Mammary epithelial cell (primary cell): Measurements from ENCODE around the gene STK35.

Source experiments
- EZH2 ChIP-seq: IDR thresholded peaks from 2 replicates; pipeline ENCODE4 v1.6.1; 2012; ENCODE audit warnings: low read length, inconsistent platforms, borderline replicate concordance
- TF ChIP-seq, protein P1 (sequence below), 2 donors: IDR thresholded peaks in 1 of 2; conservative IDR thresholded peaks in 1 of 2; 2 replicates each; pipeline ENCODE4 v1.5.1; 2011 to 2012; ENCODE audit warnings: inconsistent platforms in 2 of 2, low read length in 2 of 2, mild to moderate bottlenecking in 2 of 2, control low read depth in 1 of 2, low read depth in 1 of 2; ENCODE audit not compliant: insufficient read depth in 1 of 2; ENCODE audit errors: extremely low read depth in 1 of 2

DNA sequence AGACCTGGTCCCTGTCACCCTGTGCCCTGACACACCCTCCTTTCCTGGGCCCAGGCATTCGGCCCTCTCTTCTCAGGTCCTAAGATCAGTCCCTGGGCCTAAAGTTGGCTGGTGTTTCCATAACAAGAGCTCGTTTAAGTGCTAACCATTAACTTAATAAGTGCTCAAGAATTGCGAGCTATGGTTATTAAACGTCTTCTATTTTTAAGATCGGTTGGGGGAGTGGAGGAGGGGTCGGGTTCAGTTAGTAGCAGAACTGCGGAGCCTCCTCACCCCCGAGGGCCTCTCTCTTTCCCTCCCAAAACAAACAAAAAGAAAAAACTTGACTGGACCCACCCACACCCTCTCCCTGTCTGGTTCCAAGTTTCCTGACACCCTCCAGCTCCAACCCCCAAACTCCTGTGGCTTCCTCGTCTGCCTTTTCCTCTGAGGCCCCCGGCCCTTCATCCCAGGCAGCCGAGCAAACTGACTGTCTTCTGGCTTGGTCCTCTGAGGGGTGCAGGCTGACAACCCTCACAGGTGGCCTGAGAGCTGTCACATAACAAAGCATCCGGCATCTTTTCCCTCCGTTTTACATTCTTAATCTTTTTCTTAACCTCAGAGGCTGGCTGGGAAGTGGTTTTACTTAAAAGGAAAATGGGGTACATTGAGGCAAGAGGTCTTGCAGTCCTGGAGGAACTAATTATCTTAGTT is 2.0 kb downstream of the STK35 start:
- TF ChIP-seq, protein P1, sequence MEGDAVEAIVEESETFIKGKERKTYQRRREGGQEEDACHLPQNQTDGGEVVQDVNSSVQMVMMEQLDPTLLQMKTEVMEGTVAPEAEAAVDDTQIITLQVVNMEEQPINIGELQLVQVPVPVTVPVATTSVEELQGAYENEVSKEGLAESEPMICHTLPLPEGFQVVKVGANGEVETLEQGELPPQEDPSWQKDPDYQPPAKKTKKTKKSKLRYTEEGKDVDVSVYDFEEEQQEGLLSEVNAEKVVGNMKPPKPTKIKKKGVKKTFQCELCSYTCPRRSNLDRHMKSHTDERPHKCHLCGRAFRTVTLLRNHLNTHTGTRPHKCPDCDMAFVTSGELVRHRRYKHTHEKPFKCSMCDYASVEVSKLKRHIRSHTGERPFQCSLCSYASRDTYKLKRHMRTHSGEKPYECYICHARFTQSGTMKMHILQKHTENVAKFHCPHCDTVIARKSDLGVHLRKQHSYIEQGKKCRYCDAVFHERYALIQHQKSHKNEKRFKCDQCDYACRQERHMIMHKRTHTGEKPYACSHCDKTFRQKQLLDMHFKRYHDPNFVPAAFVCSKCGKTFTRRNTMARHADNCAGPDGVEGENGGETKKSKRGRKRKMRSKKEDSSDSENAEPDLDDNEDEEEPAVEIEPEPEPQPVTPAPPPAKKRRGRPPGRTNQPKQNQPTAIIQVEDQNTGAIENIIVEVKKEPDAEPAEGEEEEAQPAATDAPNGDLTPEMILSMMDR (conservative IDR thresholded peaks at IDR 0.05 in 1 of 2, IDR thresholded peaks at IDR 0.05 in 1 of 2; ENCODE audit: extremely low read depth in 1 of 2, insufficient read depth in 1 of 2, low read depth in 1 of 2, low read length in 2 of 2), result no peak
- no peak for TF ChIP-seq EZH2
